Heart left ventricle (tissue), 13 donors: ENCODE results near the gene NOTCH2NLA.
"Not testable (repeated sequence)": the region's sequence is repeated elsewhere in the genome, so short reads cannot be mapped to it uniquely, and the experiment has no call there.

Source experiments
- CTCF ChIP-seq, 12 donors: fragments of 200-600 bp; sonication (generic) in 4 of 12; IDR thresholded peaks; one replicate each; pipeline versions ENCODE4 v1.5.0 to v1.8.0; 2018 to 2022; ENCODE audit warnings: antibody characterized with exemption in 12 of 12, mild to moderate bottlenecking in 5 of 12
- POLR2A ChIP-seq, 2 donors: fragments of 450-650 bp; IDR thresholded peaks; one replicate each; pipeline ENCODE4 v1.6.1; 2017; ENCODE audit warnings: antibody characterized with exemption in 2 of 2, mild to moderate bottlenecking in 2 of 2, moderate library complexity in 2 of 2
- donor health status: ischemic (EF 13 %, LVEDD 7.1; RV severe dilation, severe dysfunction).
- donor health status: DM: no; HTN: yes; CAD: no.
- donor health status: DM: no; HTN: no; CAD: no.
- donor health status: ischemic (EF 25% LVEDD 6.9; RV normal size, moderate dysfunction).
- donor health status: ischemic (EF 25% LVEDD 5.7; RV mildly dilated, moderate dysfunction).
- donor health status: ischemic (EF 35%, LVEDD 5.7; RV mildly dilated, moderate dysfunction).
- donor health status: nonischemic (EF 11% LVEDD 7.7; RV severe dilation, severe dysfunction).
- donor health status: DM: yes; HTN: yes; CAD: no.
- donor health status: PGD.
- donor health status: ischemic (EF 29% LVEDD 5.4; RV normal size, mild dysfunction).
- donor health status: nonischemic (EF 23%, LVEDD 6.1; RV moderate dilation, normal function).

- not testable (repeated sequence) for TF ChIP-seq POLR2A, CTCF (IDR thresholded peaks at IDR 0.05)
Measured at GRCh38 chr1:146272734-146273133, 43.9 kb upstream of the NOTCH2NLA start.
